DMS114 treated with DMSO at 0.1 percent for 48 hours (cell line): ENCODE results near the gene EIF3B.
"Not testable (repeated sequence)": the region's sequence is repeated elsewhere in the genome, so short reads cannot be mapped to it uniquely, and the experiment has no call there.

ENCODE experiments used
- DNase-seq: peaks from one replicate; lab custom pipeline; 2025; ENCODE audit not compliant: unreplicated experiment; lab: John Stamatoyannopoulos, UW

The EIF3B gene

GRCh38 chr7:2376351-2377154 is 21.9 kb downstream of the EIF3B start:
- DNase-seq, result no peak

- not testable (repeated sequence) for DNase-seq
These were observed 22.9 kb downstream of the EIF3B start for GRCh38 chr7:2377492-2377891.

GRCh38 chr7:2378125-2378524 is 23.5 kb downstream of the EIF3B start:
- not testable (repeated sequence) for DNase-seq

GRCh38 chr7:2379161-2379560 is 24.5 kb downstream of the EIF3B start:
- no peak for DNase-seq

- DNase-seq, result no peak
These were observed 25.3 kb downstream of the EIF3B start for GRCh38 chr7:2379821-2380450.

GRCh38 chr7:2380461-2380860 is 25.8 kb downstream of the EIF3B start:
- DNase-seq, result no peak

- no peak for DNase-seq
These were observed 26.6 kb downstream of the EIF3B start for GRCh38 chr7:2381227-2381626.

GRCh38 chr7:2381881-2382509 is 27.4 kb downstream of the EIF3B start:
- no peak for DNase-seq

- no peak for DNase-seq
These were observed 29.1 kb downstream of the EIF3B start for GRCh38 chr7:2383543-2384274.

- DNase-seq, result no peak
These were observed 30.0 kb downstream of the EIF3B start for GRCh38 chr7:2384354-2385243.

- DNase-seq, result not testable (repeated sequence)
These were observed 31.5 kb downstream of the EIF3B start for GRCh38 chr7:2386122-2386521.

- DNase-seq, result no peak
These were observed 32.5 kb downstream of the EIF3B start for GRCh38 chr7:2386964-2387669.

- DNase-seq, result no peak
These were observed 33.4 kb downstream of the EIF3B start for GRCh38 chr7:2387897-2388636.

GRCh38 chr7:2388637-2388954 is 34.0 kb downstream of the EIF3B start:
- DNase-seq, result no peak

- DNase-seq, result not testable (repeated sequence)
These were observed 35.6 kb downstream of the EIF3B start for GRCh38 chr7:2390020-2390816.

GRCh38 chr7:2393706-2394105 is 39.1 kb downstream of the EIF3B start:
- no peak for DNase-seq

- DNase-seq, result no peak
These were observed 40.0 kb downstream of the EIF3B start for GRCh38 chr7:2394566-2395082.

GRCh38 chr7:2398506-2398905 is 43.9 kb downstream of the EIF3B start:
- DNase-seq, result no peak
